Measurements from ENCODE around the gene BAG5. TPM values are rescaled to one million over a fixed set of nuclear protein-coding genes. Genes with fewer than 3 reads are reported as not detected.

The BAG5 gene
- total and polyA plus RNA-seq, 4 experiments from 2014 or later: 33.1 to 39.5 (median 37.0) TPM

- Mint-ChIP-seq H3K4me3 (no peak overlapping the region), H3K36me3 (no peaks in the 10 kb centered on the region), H3K9me3 (no peaks in the 10 kb centered on the region), H3K4me1 (no peaks in the 10 kb centered on the region), H3K27me3 (no peaks in the 10 kb centered on the region), H3K27ac (no peak overlapping the region)
- POLR2A ChIA-PET (ENCODE audit: partially characterized antibody): no interaction called here
- H3K27me3 ChIP-seq (ENCODE audit: insufficient read depth, low read length): no peaks in the 10 kb centered on the region
- no peaks in the 10 kb centered on the region for H3K36me3 ChIP-seq (ENCODE audit: insufficient read depth, low read length)
- H3K27ac ChIP-seq (ENCODE audit: low read depth, low read length): no peak overlapping the region
- intact Hi-C loops (cut with micrococcal nuclease): no loop called here
- H3K4me3 ChIP-seq (ENCODE audit: low read length in 2 of 2): no peak overlapping the region
- no peaks in the 10 kb centered on the region for H3K4me1 ChIP-seq (ENCODE audit: insufficient read depth, low read length)
- DNase-seq: no peak
- CTCF ChIA-PET (ENCODE audit: partially characterized antibody): no interaction called here
- H3K9me3 ChIP-seq (ENCODE audit: control insufficient read depth in 1 of 2, low read length in 2 of 2): no peaks in the 10 kb centered on the region
Measured at GRCh38 chr14:103600503-103600902, 38.0 kb upstream of the BAG5 start.

- H3K36me3 ChIP-seq (ENCODE audit: insufficient read depth, low read length): no peaks in the 10 kb centered on the region
- POLR2A ChIA-PET (ENCODE audit: partially characterized antibody): no interaction called here
- intact Hi-C loops (cut with micrococcal nuclease): no loop called here
- no peaks in the 10 kb centered on the region for H3K36me3 Mint-ChIP-seq
- CTCF ChIA-PET (ENCODE audit: partially characterized antibody): no interaction called here
- H3K4me1 ChIP-seq (ENCODE audit: insufficient read depth, low read length): no peaks in the 10 kb centered on the region
- no peak overlapping the region for H3K27ac ChIP-seq (ENCODE audit: low read depth, low read length)
- no peak overlapping the region for H3K4me3 Mint-ChIP-seq
- H3K4me1 Mint-ChIP-seq: peaks cover 0 to 5% (median 1%) of the 10 kb centered on the region in 4 donors
- H3K27me3 Mint-ChIP-seq: no peaks in the 10 kb centered on the region
- no peaks in the 10 kb centered on the region for H3K9me3 Mint-ChIP-seq
- no peaks in the 10 kb centered on the region for H3K9me3 ChIP-seq (ENCODE audit: control insufficient read depth in 1 of 2, low read length in 2 of 2)
- H3K27ac Mint-ChIP-seq: no peak overlapping the region
- H3K27me3 ChIP-seq (ENCODE audit: insufficient read depth, low read length): no peaks in the 10 kb centered on the region
- DNase-seq: no peak
- H3K4me3 ChIP-seq (ENCODE audit: low read length in 2 of 2): no peak overlapping the region
Measured at GRCh38 chr14:103597623-103598377, 35.3 kb upstream of the BAG5 start.

- H3K27me3 Mint-ChIP-seq: no peaks in the 10 kb centered on the region
- ChIA-PET POLR2A (ENCODE audit: partially characterized antibody) (no interaction called here), CTCF (ENCODE audit: partially characterized antibody) (no interaction called here)
- Histone ChIP-seq H3K9me3 (ENCODE audit: control insufficient read depth in 1 of 2, low read length in 2 of 2) (no peaks in the 10 kb centered on the region), H3K36me3 (ENCODE audit: insufficient read depth, low read length) (no peaks in the 10 kb centered on the region), H3K4me3 (ENCODE audit: low read length in 2 of 2) (no peak overlapping the region), H3K4me1 (ENCODE audit: insufficient read depth, low read length) (no peaks in the 10 kb centered on the region), H3K27me3 (ENCODE audit: insufficient read depth, low read length) (no peaks in the 10 kb centered on the region), H3K27ac (ENCODE audit: low read depth, low read length) (no peak overlapping the region)
- no peak overlapping the region for H3K4me3 Mint-ChIP-seq
- intact Hi-C loops (cut with micrococcal nuclease): no loop called here
- no peaks in the 10 kb centered on the region for H3K9me3 Mint-ChIP-seq
- H3K27ac Mint-ChIP-seq: no peak overlapping the region
- DNase-seq: no peak
- H3K4me1 Mint-ChIP-seq: peaks cover 0 to 5% (median 1%) of the 10 kb centered on the region in 4 donors
- peaks cover 0 to 1% of the 10 kb centered on the region in 2 donors for H3K36me3 Mint-ChIP-seq
Measured at GRCh38 chr14:103594265-103594664, 31.8 kb upstream of the BAG5 start.

DNA sequence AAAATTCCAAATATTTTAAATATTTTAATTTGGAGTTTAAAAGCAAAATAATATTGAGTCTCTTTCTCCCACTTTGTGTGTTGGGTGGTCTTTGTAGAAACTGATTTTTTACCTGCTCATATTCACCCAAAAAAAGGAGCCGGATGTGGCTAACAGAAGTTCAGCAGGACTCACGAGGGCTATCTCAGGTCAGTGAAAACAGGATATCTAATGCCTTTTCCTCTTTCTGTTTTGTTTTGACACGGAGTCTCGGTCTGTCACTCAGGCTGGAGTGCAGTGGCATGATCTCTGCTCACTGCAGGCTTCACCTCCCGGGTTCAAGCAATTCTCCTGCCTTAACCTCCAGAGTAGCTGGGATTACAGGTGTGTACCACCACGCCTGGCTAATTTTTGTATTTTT, 31.1 kb upstream of the BAG5 start:
- Histone ChIP-seq H3K27ac (ENCODE audit: low read depth, low read length) (no peak overlapping the region), H3K9me3 (ENCODE audit: control insufficient read depth in 1 of 2, low read length in 2 of 2) (no peaks in the 10 kb centered on the region), H3K36me3 (ENCODE audit: insufficient read depth, low read length) (no peaks in the 10 kb centered on the region), H3K27me3 (ENCODE audit: insufficient read depth, low read length) (no peaks in the 10 kb centered on the region), H3K4me1 (ENCODE audit: insufficient read depth, low read length) (no peaks in the 10 kb centered on the region), H3K4me3 (ENCODE audit: low read length in 2 of 2) (no peak overlapping the region)
- no peak for DNase-seq
- Mint-ChIP-seq H3K27me3 (no peaks in the 10 kb centered on the region), H3K4me1 (peaks cover 0 to 5% (median 1%) of the 10 kb centered on the region in 4 donors), H3K9me3 (no peaks in the 10 kb centered on the region), H3K27ac (peak overlapping the region in 2 of 7 donors; percentile 29 to 70), H3K36me3 (peaks cover 4 to 6% of the 10 kb centered on the region in 2 donors), H3K4me3 (peak overlapping the region in 4 of 8 donors; percentile 31 to 67 (median 38))
- ChIA-PET POLR2A (ENCODE audit: partially characterized antibody) (no interaction called here), CTCF (ENCODE audit: partially characterized antibody) (no interaction called here)
- intact Hi-C loops (cut with micrococcal nuclease): no loop called here

- POLR2A ChIA-PET (ENCODE audit: partially characterized antibody): no interaction called here
- CTCF ChIA-PET (ENCODE audit: partially characterized antibody): no interaction called here
Measured at GRCh38 chr14:103584326-103584915, 22.0 kb upstream of the BAG5 start.

DNA sequence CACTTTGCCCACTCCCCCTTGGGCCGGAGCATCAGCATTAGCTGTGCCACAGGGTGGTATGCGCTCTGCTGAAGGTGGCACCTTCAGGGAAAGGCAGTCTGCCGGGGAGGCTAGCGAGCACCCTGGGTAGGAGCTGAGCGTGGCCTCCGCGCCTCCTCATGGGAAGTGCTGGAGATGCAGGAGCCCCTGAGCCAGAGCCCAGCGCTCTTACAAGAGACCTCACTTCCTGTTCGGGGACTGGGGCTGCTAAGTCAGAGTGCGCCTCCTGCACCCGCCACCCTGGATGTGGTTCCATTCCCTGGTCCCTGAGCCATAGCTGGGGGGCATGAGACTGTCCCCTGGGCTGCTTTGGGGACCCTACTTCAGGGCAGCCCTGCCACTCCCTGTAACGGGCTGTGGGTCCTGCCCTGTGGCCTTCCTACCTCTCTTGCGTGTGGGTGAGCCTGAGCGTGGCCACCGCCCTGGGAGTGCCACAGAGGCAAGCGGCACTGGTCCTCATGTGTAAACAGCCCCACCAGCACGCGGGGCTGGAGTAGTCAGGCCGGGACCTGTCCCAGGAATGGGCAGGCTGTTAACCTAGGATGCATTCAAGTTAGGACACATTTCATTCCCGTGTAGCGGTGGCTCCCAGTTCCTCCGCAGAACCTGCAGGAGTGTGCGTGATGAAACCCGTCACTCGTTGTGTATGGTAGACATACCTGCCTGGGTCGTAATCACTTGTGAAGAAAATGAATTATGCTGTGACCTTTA, 19.7 kb upstream of the BAG5 start:
- H3K27ac Mint-ChIP-seq: no peak overlapping the region
- POLR2A ChIA-PET (ENCODE audit: partially characterized antibody): no interaction called here

More at GRCh38 chr14:103584326-103584915, 22.0 kb upstream of the BAG5 start:
- Mint-ChIP-seq H3K27me3 (no peaks in the 10 kb centered on the region), H3K36me3 (peaks cover 10 to 30% of the 10 kb centered on the region in 2 donors), H3K4me1 (peaks cover 0 to 5% (median 1%) of the 10 kb centered on the region in 4 donors), H3K9me3 (no peaks in the 10 kb centered on the region), H3K4me3 (no peak overlapping the region), H3K27ac (peak overlapping the region in 1 of 7 donors; percentile 64)
- Histone ChIP-seq H3K27me3 (ENCODE audit: insufficient read depth, low read length) (no peaks in the 10 kb centered on the region), H3K36me3 (ENCODE audit: insufficient read depth, low read length) (no peaks in the 10 kb centered on the region), H3K4me1 (ENCODE audit: insufficient read depth, low read length) (no peaks in the 10 kb centered on the region), H3K27ac (ENCODE audit: low read depth, low read length) (no peak overlapping the region), H3K4me3 (ENCODE audit: low read length in 2 of 2) (no peak overlapping the region), H3K9me3 (ENCODE audit: control insufficient read depth in 1 of 2, low read length in 2 of 2) (no peaks in the 10 kb centered on the region)
- intact Hi-C loops (cut with micrococcal nuclease): no loop called here
- no peak for DNase-seq

DNA sequence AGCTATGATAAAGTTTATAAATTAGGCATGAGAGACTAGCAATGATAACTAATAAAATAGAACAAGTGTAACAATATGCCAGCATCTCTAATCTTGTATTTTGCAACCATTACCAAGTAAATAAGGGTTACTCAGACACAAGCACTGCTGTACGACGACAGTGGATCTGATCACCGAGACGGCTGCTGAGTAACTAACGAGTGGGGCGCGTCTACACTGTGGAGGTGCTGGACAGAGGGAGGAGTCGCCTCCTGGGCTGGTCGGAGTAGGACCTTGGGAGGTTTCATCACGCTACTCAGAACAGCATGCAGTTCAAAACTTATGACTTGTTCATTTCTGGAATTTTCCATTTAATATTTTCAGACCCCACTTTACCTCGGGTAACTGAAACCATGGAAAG, 18.7 kb upstream of the BAG5 start:
- H3K36me3 ChIP-seq (ENCODE audit: insufficient read depth, low read length): peaks cover 16% of the 10 kb centered on the region
- H3K9me3 Mint-ChIP-seq: no peaks in the 10 kb centered on the region
- H3K27ac ChIP-seq (ENCODE audit: low read depth, low read length): no peak overlapping the region
- H3K36me3 Mint-ChIP-seq: peaks cover 13 to 37% of the 10 kb centered on the region in 2 donors
- H3K4me3 Mint-ChIP-seq: no peak overlapping the region
- intact Hi-C loops (cut with micrococcal nuclease): no loop called here
- no peaks in the 10 kb centered on the region for H3K27me3 ChIP-seq (ENCODE audit: insufficient read depth, low read length)
- H3K27me3 Mint-ChIP-seq: no peaks in the 10 kb centered on the region
- no peak for DNase-seq
- no peak overlapping the region for H3K4me3 ChIP-seq (ENCODE audit: low read length in 2 of 2)
- H3K27ac Mint-ChIP-seq: no peak overlapping the region
- no peaks in the 10 kb centered on the region for H3K4me1 ChIP-seq (ENCODE audit: insufficient read depth, low read length)
- H3K4me1 Mint-ChIP-seq: peaks cover 0 to 5% (median 0%) of the 10 kb centered on the region in 4 donors
- ChIA-PET POLR2A (ENCODE audit: partially characterized antibody) (no interaction called here), CTCF (ENCODE audit: partially characterized antibody) (no interaction called here)
- no peaks in the 10 kb centered on the region for H3K9me3 ChIP-seq (ENCODE audit: control insufficient read depth in 1 of 2, low read length in 2 of 2)

More for the DNA sequence above, 19.7 kb upstream of the BAG5 start:
- peaks cover 13 to 33% of the 10 kb centered on the region in 2 donors for H3K36me3 Mint-ChIP-seq
- H3K27me3 Mint-ChIP-seq: no peaks in the 10 kb centered on the region
- Histone ChIP-seq H3K9me3 (ENCODE audit: control insufficient read depth in 1 of 2, low read length in 2 of 2) (no peaks in the 10 kb centered on the region), H3K27ac (ENCODE audit: low read depth, low read length) (no peak overlapping the region), H3K4me3 (ENCODE audit: low read length in 2 of 2) (no peak overlapping the region), H3K36me3 (ENCODE audit: insufficient read depth, low read length) (peaks cover 9% of the 10 kb centered on the region), H3K4me1 (ENCODE audit: insufficient read depth, low read length) (no peaks in the 10 kb centered on the region), H3K27me3 (ENCODE audit: insufficient read depth, low read length) (no peaks in the 10 kb centered on the region)
- no peak for DNase-seq
- intact Hi-C loops (cut with micrococcal nuclease): no loop called here
- no peaks in the 10 kb centered on the region for H3K9me3 Mint-ChIP-seq
- CTCF ChIA-PET (ENCODE audit: partially characterized antibody): no interaction called here
- no peak overlapping the region for H3K4me3 Mint-ChIP-seq
- H3K4me1 Mint-ChIP-seq: peaks cover 0 to 5% (median 1%) of the 10 kb centered on the region in 4 donors

Measured in CD4-positive, alpha-beta memory T cell (primary cell).